Measurements from ENCODE around the gene EDN1. TPM values are rescaled to one million over a fixed set of nuclear protein-coding genes. Genes with fewer than 3 reads are reported as not detected.

Gene EDN1
- 1 to 10 TPM in 1 of 3 donors, under 1 TPM in 2; 0.63 to 1.5 (median 0.71) TPM for total RNA-seq
- 1.1 TPM for total RNA-seq (2013)

- intact Hi-C loops (cut with micrococcal nuclease) = loop anchor here (1.0 kb wide), 1 partner anchor 635 kb away; no protein-coding TSS in a partner anchor
- peak in 1 of 2 donors; percentile 61 for DNase-seq
- Histone ChIP-seq H3K9me3 (ENCODE audit: control insufficient read depth, insufficient read depth, low read length) (no peaks in the 10 kb centered on the region), H3K36me3 (ENCODE audit: control insufficient read depth, insufficient read depth, low read length) (no peaks in the 10 kb centered on the region), H3K4me1 (ENCODE audit: control insufficient read depth, insufficient read depth, low read length) (peaks cover 10% of the 10 kb centered on the region), H3K4me3 (ENCODE audit: low read length) (peak within 1 kb of the TSS; percentile 2), H3K27me3 (ENCODE audit: control insufficient read depth, insufficient read depth, low read length) (peaks cover 16% of the 10 kb centered on the region), H3K27ac (ENCODE audit: low read length) (no peak within 1 kb of the TSS)
- WGBS (ENCODE audit: insufficient coverage) = 2% methylated on average over 37 of the region's 38 CpGs
- Mint-ChIP-seq H3K9me3 (no peaks in the 10 kb centered on the region), H3K4me3 (peak within 1 kb of the TSS; percentile 83), H3K4me1 (peaks cover 18 to 19% of the 10 kb centered on the region in 2 donors), H3K27ac (no peak within 1 kb of the TSS), H3K36me3 (no peaks in the 10 kb centered on the region), H3K27me3 (ENCODE audit: low read depth in 2 of 2) (peaks cover 40 to 58% of the 10 kb centered on the region in 2 donors)
- peak; percentile 44 to 76 (median 70) for ATAC-seq
- TF ChIP-seq, protein P1, sequence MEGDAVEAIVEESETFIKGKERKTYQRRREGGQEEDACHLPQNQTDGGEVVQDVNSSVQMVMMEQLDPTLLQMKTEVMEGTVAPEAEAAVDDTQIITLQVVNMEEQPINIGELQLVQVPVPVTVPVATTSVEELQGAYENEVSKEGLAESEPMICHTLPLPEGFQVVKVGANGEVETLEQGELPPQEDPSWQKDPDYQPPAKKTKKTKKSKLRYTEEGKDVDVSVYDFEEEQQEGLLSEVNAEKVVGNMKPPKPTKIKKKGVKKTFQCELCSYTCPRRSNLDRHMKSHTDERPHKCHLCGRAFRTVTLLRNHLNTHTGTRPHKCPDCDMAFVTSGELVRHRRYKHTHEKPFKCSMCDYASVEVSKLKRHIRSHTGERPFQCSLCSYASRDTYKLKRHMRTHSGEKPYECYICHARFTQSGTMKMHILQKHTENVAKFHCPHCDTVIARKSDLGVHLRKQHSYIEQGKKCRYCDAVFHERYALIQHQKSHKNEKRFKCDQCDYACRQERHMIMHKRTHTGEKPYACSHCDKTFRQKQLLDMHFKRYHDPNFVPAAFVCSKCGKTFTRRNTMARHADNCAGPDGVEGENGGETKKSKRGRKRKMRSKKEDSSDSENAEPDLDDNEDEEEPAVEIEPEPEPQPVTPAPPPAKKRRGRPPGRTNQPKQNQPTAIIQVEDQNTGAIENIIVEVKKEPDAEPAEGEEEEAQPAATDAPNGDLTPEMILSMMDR (IDR thresholded peaks at IDR 0.05) = no peak
Observed at GRCh38 chr6:12289933-12290820, at the start of gene EDN1. Gene EDN1, plus strand, starts transcription at chr6:12290361. Its CDS starts 269 bp downstream, at chr6:12290630.

- H3K4me1 Mint-ChIP-seq = no peaks in the 10 kb centered on the region
- H3K4me3 Mint-ChIP-seq = no peak overlapping the region
- H3K27me3 ChIP-seq (ENCODE audit: control insufficient read depth, insufficient read depth, low read length) = no peaks in the 10 kb centered on the region
- H3K9me3 ChIP-seq (ENCODE audit: control insufficient read depth, insufficient read depth, low read length) = no peaks in the 10 kb centered on the region
- no peaks in the 10 kb centered on the region for H3K36me3 Mint-ChIP-seq
- WGBS (ENCODE audit: insufficient coverage) = 72% methylated on average over 2 of the region's 3 CpGs
- H3K4me1 ChIP-seq (ENCODE audit: control insufficient read depth, insufficient read depth, low read length) = no peaks in the 10 kb centered on the region
- H3K27ac ChIP-seq (ENCODE audit: low read length) = no peak overlapping the region
- H3K36me3 ChIP-seq (ENCODE audit: control insufficient read depth, insufficient read depth, low read length) = no peaks in the 10 kb centered on the region
- no peak overlapping the region for H3K27ac Mint-ChIP-seq
- no peaks in the 10 kb centered on the region for H3K9me3 Mint-ChIP-seq
- intact Hi-C loops (cut with micrococcal nuclease) = no loop called here
- no peak overlapping the region for H3K4me3 ChIP-seq (ENCODE audit: low read length)
- TF ChIP-seq, protein P1 (IDR thresholded peaks at IDR 0.05) = no peak
- peaks cover 0 to 9% of the 10 kb centered on the region in 2 donors for H3K27me3 Mint-ChIP-seq (ENCODE audit: low read depth in 2 of 2)
- ATAC-seq = no peak
- no peak for DNase-seq
Observed at GRCh38 chr6:12241493-12242175, 48.5 kb upstream of the EDN1 start.

GRCh38 chr6:12243169-12243568 is 47.0 kb upstream of the EDN1 start:
- H3K4me3 Mint-ChIP-seq = no peak overlapping the region
- Histone ChIP-seq H3K4me1 (ENCODE audit: control insufficient read depth, insufficient read depth, low read length) (no peaks in the 10 kb centered on the region), H3K27me3 (ENCODE audit: control insufficient read depth, insufficient read depth, low read length) (no peaks in the 10 kb centered on the region), H3K36me3 (ENCODE audit: control insufficient read depth, insufficient read depth, low read length) (no peaks in the 10 kb centered on the region), H3K9me3 (ENCODE audit: control insufficient read depth, insufficient read depth, low read length) (no peaks in the 10 kb centered on the region), H3K4me3 (ENCODE audit: low read length) (no peak overlapping the region), H3K27ac (ENCODE audit: low read length) (no peak overlapping the region)
- WGBS (ENCODE audit: insufficient coverage) = 100% methylated on average over 1 of the region's 2 CpGs
- H3K27ac Mint-ChIP-seq = no peak overlapping the region
- intact Hi-C loops (cut with micrococcal nuclease) = no loop called here
- H3K36me3 Mint-ChIP-seq = no peaks in the 10 kb centered on the region
- H3K27me3 Mint-ChIP-seq (ENCODE audit: low read depth in 2 of 2) = peaks cover 0 to 24% of the 10 kb centered on the region in 2 donors
- DNase-seq = no peak
- no peaks in the 10 kb centered on the region for H3K9me3 Mint-ChIP-seq
- TF ChIP-seq, protein P1 (IDR thresholded peaks at IDR 0.05) = no peak
- H3K4me1 Mint-ChIP-seq = no peaks in the 10 kb centered on the region
- ATAC-seq = no peak

All from natural killer cell (primary cell).